Mesendoderm (in vitro differentiated cells): ENCODE data around the gene KIF2A. TPM values are rescaled to one million over a fixed set of nuclear protein-coding genes. Genes with fewer than 3 reads are reported as not detected.

Experiments used
- DNase-seq: peaks from one replicate; pipeline ENCODE4 v3.0.0; 2013
- H2AK5ac ChIP-seq: 2 replicates; pipeline ENCODE4 v1.6.1; 2013; ENCODE audit warnings: low read length, inconsistent platforms
- H2BK120ac ChIP-seq: 2 replicates; pipeline ENCODE4 v1.6.1; 2013; ENCODE audit warnings: low read depth, mild to moderate bottlenecking, low read length, moderate library complexity, mixed read lengths
- H2BK15ac ChIP-seq: replicated peaks from 2 replicates; pipeline ENCODE4 v1.6.1; 2013; ENCODE audit warnings: low read depth, mild to moderate bottlenecking, moderate library complexity
- H2BK5ac ChIP-seq: 2 replicates; pipeline ENCODE4 v1.6.1; 2013; ENCODE audit warnings: low read length, inconsistent platforms
- H3K18ac ChIP-seq: 2 replicates; pipeline ENCODE4 v1.6.1; 2013; ENCODE audit warnings: mild to moderate bottlenecking, low read length, mixed read lengths
- H3K23ac ChIP-seq: one replicate; pipeline ENCODE4 v1.6.1; 2013; ENCODE audit warnings: low read length
- H3K27ac ChIP-seq: 2 replicates; pipeline ENCODE4 v1.5.1; 2013; ENCODE audit warnings: low read depth, mild to moderate bottlenecking, inconsistent platforms, low read length, moderate library complexity
- H3K27me3 ChIP-seq: 2 replicates; pipeline ENCODE4 v1.6.1; 2013; ENCODE audit warnings: low read length, control low read depth, mild to moderate bottlenecking, inconsistent platforms; ENCODE audit not compliant: insufficient read depth, poor library complexity
- H3K36me3 ChIP-seq: 2 replicates; pipeline ENCODE4 v1.6.1; 2013; ENCODE audit warnings: low read length, inconsistent platforms; ENCODE audit not compliant: control insufficient read depth, insufficient read depth
- H3K4ac ChIP-seq: one replicate; pipeline ENCODE4 v1.6.1; 2013; ENCODE audit warnings: low read depth, mild to moderate bottlenecking, low read length, moderate library complexity
- H3K4me1 ChIP-seq: 2 replicates; pipeline ENCODE4 v1.6.1; 2013; ENCODE audit warnings: low read depth, low read length, inconsistent platforms; ENCODE audit not compliant: control insufficient read depth
- H3K4me2 ChIP-seq: 2 replicates; pipeline ENCODE4 v1.6.1; 2013; ENCODE audit warnings: low read length
- H3K4me3 ChIP-seq: 2 replicates; pipeline ENCODE4 v1.5.1; 2013; ENCODE audit warnings: mild to moderate bottlenecking, low read length
- H3K56ac ChIP-seq: one replicate; pipeline ENCODE4 v1.6.1; 2013; ENCODE audit warnings: low read length
- H3K79me1 ChIP-seq: 2 replicates; pipeline ENCODE4 v1.6.1; 2013; ENCODE audit warnings: low read length, inconsistent platforms
- H3K79me2 ChIP-seq: 2 replicates; pipeline ENCODE4 v1.6.1; 2013; ENCODE audit warnings: mild to moderate bottlenecking, low read length; ENCODE audit not compliant: control insufficient read depth, insufficient read depth
- H3K9ac ChIP-seq: 2 replicates; pipeline ENCODE4 v1.6.1; 2013; ENCODE audit warnings: low read length, inconsistent platforms
- H4K5ac ChIP-seq: one replicate; pipeline ENCODE4 v1.6.1; 2013; ENCODE audit warnings: low read length
- H4K8ac ChIP-seq: one replicate; pipeline ENCODE4 v1.6.1; 2013; ENCODE audit warnings: low read depth, mild to moderate bottlenecking, control low read depth, low read length, moderate library complexity
- WGBS: extraction: QIAGEN DNeasy Blood & Tissue Kit; methylation state at CpG from one replicate; pipeline ENCODE4 v1.1.7; 2013; ENCODE audit warnings: low lambda C conversion rate, missing lambda C conversion rate; ENCODE audit not compliant: insufficient coverage; ENCODE audit errors: extremely low coverage; 5-methylcytosine and 5-hydroxymethylcytosine counted together
- polyA plus RNA-seq, 2 experiments: library from polyadenylated mRNA; stranded (reverse); fragments of 200-250 nt; gene quantifications; one replicate each; pipeline ENCODE4 v1.2.3, GENCODE V29; 2013

KIF2A gene
- polyA plus RNA-seq (2013, experiment 1 of 2): 105 TPM
- 106 TPM for polyA plus RNA-seq (2013, experiment 2 of 2)

DNA sequence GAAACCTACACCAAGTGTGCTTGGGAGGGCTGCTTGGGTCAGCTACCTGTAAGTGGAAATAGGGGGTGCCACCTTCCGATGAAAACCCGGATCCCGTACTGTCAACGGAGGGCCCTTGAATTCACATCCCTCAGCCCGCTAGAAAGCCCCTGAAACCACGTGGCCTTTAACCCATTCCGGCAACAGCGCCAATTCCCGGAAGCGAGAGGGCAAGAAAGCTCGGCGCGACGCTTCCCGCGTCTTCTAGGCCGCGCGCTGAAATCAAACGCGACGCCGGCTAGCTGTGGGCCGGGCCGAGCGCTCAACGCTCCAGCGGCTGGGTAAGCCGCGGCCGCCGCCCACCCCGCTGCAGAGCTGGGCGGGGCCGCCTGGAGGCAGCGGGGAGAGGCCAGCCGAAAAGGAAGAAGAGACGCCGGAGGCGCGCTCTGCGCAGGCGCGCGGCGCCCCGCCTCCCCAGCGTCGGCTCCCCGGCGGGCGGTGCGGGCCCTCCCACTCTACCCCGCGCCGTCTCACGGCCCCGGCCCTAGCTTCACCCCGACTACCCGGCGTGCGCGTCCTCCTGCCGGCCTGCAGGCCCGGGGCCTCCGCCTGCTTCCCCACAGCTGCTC lies at the start of gene KIF2A:
Gene KIF2A (plus strand): TSS at position 492 of the 608 bp plus-strand sequence. CDS start 267 bp downstream, outside the sequence.
- Histone ChIP-seq H3K79me1 (no peaks in the 10 kb centered on the region), H3K9ac (peak within 1 kb of the TSS; percentile 92), H3K4me3 (peak within 1 kb of the TSS; percentile 82), H2BK120ac (peak within 1 kb of the TSS; percentile 89), H3K4ac (peak within 1 kb of the TSS; percentile 96), H3K27ac (peak within 1 kb of the TSS; percentile 99), H3K56ac (peak within 1 kb of the TSS; percentile 93), H3K18ac (peak within 1 kb of the TSS; percentile 100), H3K36me3 (peaks cover 1% of the 10 kb centered on the region), H2BK5ac (peak within 1 kb of the TSS; percentile 93), H3K4me1 (peaks cover 6% of the 10 kb centered on the region), H2AK5ac (no peak within 1 kb of the TSS), H3K23ac (peak within 1 kb of the TSS; percentile 29), H2BK15ac (no peak within 1 kb of the TSS), H4K8ac (peak within 1 kb of the TSS; percentile 43), H3K27me3 (no peaks in the 10 kb centered on the region), H4K5ac (peak within 1 kb of the TSS; percentile 88), H3K4me2 (peak within 1 kb of the TSS; percentile 74), H3K79me2 (peaks cover 40% of the 10 kb centered on the region)
- no CpG with 5 or more reads among the region's 66 CpGs for WGBS
- peak; percentile 98 for DNase-seq

DNA sequence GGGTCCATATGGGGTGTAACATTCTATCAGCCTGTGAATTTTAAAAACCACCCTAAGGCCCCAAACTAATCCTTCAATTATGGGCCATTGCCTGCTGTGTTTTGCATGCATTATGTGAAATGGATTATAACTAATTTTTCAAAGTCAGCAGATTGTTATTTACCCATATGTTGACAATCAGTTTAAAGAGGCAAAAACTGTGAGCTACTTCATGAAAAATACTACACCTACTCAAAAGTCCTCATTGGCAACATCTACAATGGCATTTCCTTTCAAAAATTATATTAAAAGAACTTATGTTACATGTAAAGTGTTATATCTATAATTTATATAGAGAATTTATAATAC lies 49.0 kb upstream of the KIF2A start:
- Histone ChIP-seq H3K4me2 (no peak overlapping the region), H3K79me2 (no peaks in the 10 kb centered on the region), H3K23ac (no peak overlapping the region), H3K9ac (no peak overlapping the region), H3K79me1 (no peaks in the 10 kb centered on the region), H2BK15ac (no peak overlapping the region), H3K27ac (no peak overlapping the region), H2BK5ac (no peak overlapping the region), H3K27me3 (no peaks in the 10 kb centered on the region), H3K36me3 (no peaks in the 10 kb centered on the region), H3K18ac (no peak overlapping the region), H3K56ac (no peak overlapping the region), H4K5ac (no peak overlapping the region), H2BK120ac (no peak overlapping the region), H3K4ac (no peak overlapping the region), H2AK5ac (no peak overlapping the region), H3K4me1 (no peaks in the 10 kb centered on the region), H3K4me3 (no peak overlapping the region), H4K8ac (no peak overlapping the region)
- no peak for DNase-seq

DNA sequence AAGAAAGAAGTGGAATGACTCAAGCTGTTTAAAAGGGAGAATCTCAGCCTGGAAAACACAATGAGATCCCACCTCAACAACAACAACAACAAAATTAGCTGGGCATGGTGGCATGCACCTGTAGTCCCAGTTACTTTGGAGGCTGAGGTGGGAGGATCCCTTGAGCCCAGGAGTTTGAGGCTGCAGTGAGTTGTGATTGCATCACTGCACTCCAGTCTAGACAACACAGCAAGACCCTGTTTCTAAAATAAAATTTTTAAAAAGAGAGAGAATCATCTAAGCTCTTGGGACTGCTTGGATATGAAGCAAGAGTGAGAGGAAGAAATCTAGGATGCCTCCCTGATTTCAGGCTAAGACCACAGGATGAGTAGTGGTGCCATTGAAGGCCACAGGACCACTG lies 47.4 kb upstream of the KIF2A start:
- Histone ChIP-seq H4K5ac (no peak overlapping the region), H2BK5ac (no peak overlapping the region), H3K79me2 (no peaks in the 10 kb centered on the region), H3K27me3 (no peaks in the 10 kb centered on the region), H3K4me1 (no peaks in the 10 kb centered on the region), H3K18ac (no peak overlapping the region), H2AK5ac (no peak overlapping the region), H3K36me3 (no peaks in the 10 kb centered on the region), H2BK15ac (no peak overlapping the region), H4K8ac (no peak overlapping the region), H3K79me1 (no peaks in the 10 kb centered on the region), H2BK120ac (no peak overlapping the region), H3K23ac (no peak overlapping the region), H3K4me3 (no peak overlapping the region), H3K4me2 (no peak overlapping the region), H3K9ac (no peak overlapping the region), H3K4ac (no peak overlapping the region), H3K56ac (no peak overlapping the region), H3K27ac (no peak overlapping the region)
- DNase-seq: no peak

- no peak overlapping the region for H2AK5ac ChIP-seq
- no peak overlapping the region for H3K56ac ChIP-seq
- no peak overlapping the region for H3K9ac ChIP-seq
- no peak overlapping the region for H4K8ac ChIP-seq
- no peak overlapping the region for H3K18ac ChIP-seq
- H3K4ac ChIP-seq: no peak overlapping the region
- no peak for DNase-seq
- H3K27ac ChIP-seq: no peak overlapping the region
- H3K79me1 ChIP-seq: no peaks in the 10 kb centered on the region
- no peak overlapping the region for H3K4me3 ChIP-seq
- no CpG with 5 or more reads among the region's 2 CpGs for WGBS
- H3K79me2 ChIP-seq: no peaks in the 10 kb centered on the region
- H3K4me1 ChIP-seq: no peaks in the 10 kb centered on the region
- H3K36me3 ChIP-seq: no peaks in the 10 kb centered on the region
- H3K4me2 ChIP-seq: no peak overlapping the region
- H3K23ac ChIP-seq: no peak overlapping the region
- H2BK5ac ChIP-seq: no peak overlapping the region
- no peak overlapping the region for H2BK120ac ChIP-seq
- no peaks in the 10 kb centered on the region for H3K27me3 ChIP-seq
- no peak overlapping the region for H4K5ac ChIP-seq
- no peak overlapping the region for H2BK15ac ChIP-seq
These were observed 46.2 kb upstream of the KIF2A start for GRCh38 chr5:62259699-62260250.

GRCh38 chr5:62260513-62260912 lies 45.5 kb upstream of the KIF2A start:
- H3K27me3 ChIP-seq: no peaks in the 10 kb centered on the region
- no peak overlapping the region for H2BK15ac ChIP-seq
- no peak overlapping the region for H2AK5ac ChIP-seq
- H2BK120ac ChIP-seq: no peak overlapping the region
- H3K27ac ChIP-seq: no peak overlapping the region
- no peak overlapping the region for H3K18ac ChIP-seq
- no peaks in the 10 kb centered on the region for H3K79me1 ChIP-seq
- no CpG with 5 or more reads among the region's 5 CpGs for WGBS
- H4K8ac ChIP-seq: no peak overlapping the region
- H3K23ac ChIP-seq: no peak overlapping the region
- no peaks in the 10 kb centered on the region for H3K36me3 ChIP-seq
- no peaks in the 10 kb centered on the region for H3K79me2 ChIP-seq
- no peak overlapping the region for H3K56ac ChIP-seq
- H2BK5ac ChIP-seq: no peak overlapping the region
- no peaks in the 10 kb centered on the region for H3K4me1 ChIP-seq
- no peak for DNase-seq
- H3K4ac ChIP-seq: no peak overlapping the region
- no peak overlapping the region for H3K4me2 ChIP-seq
- no peak overlapping the region for H4K5ac ChIP-seq
- H3K9ac ChIP-seq: no peak overlapping the region
- no peak overlapping the region for H3K4me3 ChIP-seq

GRCh38 chr5:62263401-62263800 lies 42.6 kb upstream of the KIF2A start:
- Histone ChIP-seq H2AK5ac (no peak overlapping the region), H3K36me3 (no peaks in the 10 kb centered on the region), H2BK15ac (no peak overlapping the region), H3K27ac (no peak overlapping the region), H3K4me2 (no peak overlapping the region), H3K9ac (no peak overlapping the region), H3K27me3 (no peaks in the 10 kb centered on the region), H3K4me1 (no peaks in the 10 kb centered on the region), H4K5ac (no peak overlapping the region), H2BK5ac (no peak overlapping the region), H4K8ac (no peak overlapping the region), H2BK120ac (no peak overlapping the region), H3K4ac (no peak overlapping the region), H3K79me2 (no peaks in the 10 kb centered on the region), H3K4me3 (no peak overlapping the region), H3K23ac (no peak overlapping the region), H3K18ac (no peak overlapping the region), H3K56ac (no peak overlapping the region), H3K79me1 (no peaks in the 10 kb centered on the region)
- no peak for DNase-seq
